NT2/D1 (cell line): Measurements from ENCODE around the gene CDH22.

Experiments used
- DNase-seq: peaks from one replicate; pipeline ENCODE4 v3.0.0-alpha.2; 2011; ENCODE audit warnings: low read depth, low spot score
- H3K27me3 ChIP-seq: 2 replicates; pipeline ENCODE4 v1.6.0; 2011; ENCODE audit warnings: mild to moderate bottlenecking; ENCODE audit not compliant: insufficient read length, insufficient read depth
- H3K36me3 ChIP-seq: 2 replicates; pipeline ENCODE4 v1.6.1; 2011; ENCODE audit warnings: mild to moderate bottlenecking, low read length, mixed read lengths; ENCODE audit not compliant: insufficient read depth, insufficient read length
- H3K4me1 ChIP-seq: 2 replicates; pipeline ENCODE4 v1.5.1; 2011; ENCODE audit not compliant: insufficient read depth, insufficient read length
- H3K4me3 ChIP-seq: 2 replicates; pipeline ENCODE4 v1.5.1; 2011; ENCODE audit warnings: low read depth; ENCODE audit not compliant: insufficient read length
- H3K9ac ChIP-seq: 2 replicates; pipeline ENCODE4 v1.6.0; 2011; ENCODE audit warnings: low read depth; ENCODE audit not compliant: insufficient read length
- H3K9me3 ChIP-seq: 2 replicates; pipeline ENCODE4 v1.5.1; 2011; ENCODE audit warnings: mild to moderate bottlenecking, low read length; ENCODE audit not compliant: insufficient read depth
- SUZ12 ChIP-seq: IDR thresholded peaks from 2 replicates; pipeline ENCODE4 v1.6.1; 2011; ENCODE audit not compliant: insufficient read length, insufficient read depth; ENCODE audit errors: extremely low read depth
- YY1 ChIP-seq: IDR thresholded peaks from 2 replicates; pipeline ENCODE4 v1.6.1; 2011; ENCODE audit not compliant: insufficient read length, insufficient read depth
- ZNF274 ChIP-seq: IDR thresholded peaks from 2 replicates; pipeline ENCODE4 v1.6.1; 2011; ENCODE audit warnings: mild to moderate bottlenecking, low read depth, low read length

The CDH22 gene

GRCh38 chr20:46353500-46354206, 45.4 kb upstream of the CDH22 start:
- Histone ChIP-seq H3K9ac (no peak overlapping the region), H3K4me3 (no peak overlapping the region), H3K9me3 (no peaks in the 10 kb centered on the region), H3K27me3 (no peaks in the 10 kb centered on the region), H3K36me3 (peaks cover 71% of the 10 kb centered on the region), H3K4me1 (peaks cover 35% of the 10 kb centered on the region)
- DNase-seq, result no peak
- no peak for TF ChIP-seq YY1
- no peak for TF ChIP-seq ZNF274
- no peak for TF ChIP-seq SUZ12

GRCh38 chr20:46352370-46352938, 44.2 kb upstream of the CDH22 start:
- Histone ChIP-seq H3K36me3 (peaks cover 59% of the 10 kb centered on the region), H3K9ac (no peak overlapping the region), H3K4me3 (no peak overlapping the region), H3K27me3 (no peaks in the 10 kb centered on the region), H3K4me1 (peaks cover 47% of the 10 kb centered on the region), H3K9me3 (no peaks in the 10 kb centered on the region)
- no peak for TF ChIP-seq SUZ12
- TF ChIP-seq YY1, result no peak
- DNase-seq, result no peak

- H3K36me3 ChIP-seq, result peaks cover 55% of the 10 kb centered on the region
- H3K27me3 ChIP-seq, result no peaks in the 10 kb centered on the region
- no peaks in the 10 kb centered on the region for H3K9me3 ChIP-seq
- TF ChIP-seq SUZ12 (no peak), YY1 (no peak), ZNF274 (no peak)
- peaks cover 48% of the 10 kb centered on the region for H3K4me1 ChIP-seq
- no peak overlapping the region for H3K4me3 ChIP-seq
- H3K9ac ChIP-seq, result peak overlapping the region; percentile 62
- DNase-seq, result no peak
These were observed 43.2 kb upstream of the CDH22 start for GRCh38 chr20:46351357-46352058.

GRCh38 chr20:46350986-46351267, 42.6 kb upstream of the CDH22 start:
- H3K4me1 ChIP-seq, result peaks cover 48% of the 10 kb centered on the region
- H3K27me3 ChIP-seq, result no peaks in the 10 kb centered on the region
- H3K9me3 ChIP-seq, result no peaks in the 10 kb centered on the region
- peak overlapping the region; percentile 62 for H3K9ac ChIP-seq
- no peak overlapping the region for H3K4me3 ChIP-seq
- TF ChIP-seq ZNF274 (no peak), SUZ12 (no peak), YY1 (no peak)
- H3K36me3 ChIP-seq, result peaks cover 49% of the 10 kb centered on the region
- DNase-seq, result no peak

- H3K36me3 ChIP-seq, result peaks cover 44% of the 10 kb centered on the region
- H3K4me1 ChIP-seq, result peaks cover 48% of the 10 kb centered on the region
- no peak for TF ChIP-seq ZNF274
- no peak for TF ChIP-seq SUZ12
- TF ChIP-seq YY1, result no peak
- peak overlapping the region; percentile 5 for H3K4me3 ChIP-seq
- no peaks in the 10 kb centered on the region for H3K27me3 ChIP-seq
- H3K9ac ChIP-seq, result peak overlapping the region; percentile 77
- DNase-seq, result peak; percentile 66
- no peaks in the 10 kb centered on the region for H3K9me3 ChIP-seq
These were observed 42.1 kb upstream of the CDH22 start for GRCh38 chr20:46350201-46350985.

GRCh38 chr20:46349742-46350056, 41.4 kb upstream of the CDH22 start:
- H3K9ac ChIP-seq, result peak overlapping the region; percentile 77
- DNase-seq, result no peak
- H3K4me3 ChIP-seq, result no peak overlapping the region

GRCh38 chr20:46349035-46349741, 40.9 kb upstream of the CDH22 start:
- TF ChIP-seq ZNF274 (no peak), YY1 (no peak), SUZ12 (no peak)
- no peak overlapping the region for H3K4me3 ChIP-seq
- H3K36me3 ChIP-seq, result peaks cover 33% of the 10 kb centered on the region
- peaks cover 4% of the 10 kb centered on the region for H3K27me3 ChIP-seq
- H3K9me3 ChIP-seq, result no peaks in the 10 kb centered on the region
- H3K4me1 ChIP-seq, result peaks cover 41% of the 10 kb centered on the region
- H3K9ac ChIP-seq, result no peak overlapping the region
- no peak for DNase-seq

More at GRCh38 chr20:46349742-46350056, 41.4 kb upstream of the CDH22 start:
- Histone ChIP-seq H3K9me3 (no peaks in the 10 kb centered on the region), H3K27me3 (peaks cover 3% of the 10 kb centered on the region), H3K36me3 (peaks cover 37% of the 10 kb centered on the region), H3K4me1 (peaks cover 42% of the 10 kb centered on the region)
- TF ChIP-seq SUZ12 (no peak), ZNF274 (no peak), YY1 (no peak)
